NOMO-1 treated with DMSO at 0.1 percent for 48 hours (cell line): ENCODE data around the gene ZNF213.
"Not testable (repeated sequence)": the region's sequence is repeated elsewhere in the genome, so short reads cannot be mapped to it uniquely, and the experiment has no call there.

ENCODE experiments used
- DNase-seq: peaks from one replicate; lab custom pipeline; 2025; ENCODE audit not compliant: unreplicated experiment; lab: John Stamatoyannopoulos, UW

Gene ZNF213

DNA sequence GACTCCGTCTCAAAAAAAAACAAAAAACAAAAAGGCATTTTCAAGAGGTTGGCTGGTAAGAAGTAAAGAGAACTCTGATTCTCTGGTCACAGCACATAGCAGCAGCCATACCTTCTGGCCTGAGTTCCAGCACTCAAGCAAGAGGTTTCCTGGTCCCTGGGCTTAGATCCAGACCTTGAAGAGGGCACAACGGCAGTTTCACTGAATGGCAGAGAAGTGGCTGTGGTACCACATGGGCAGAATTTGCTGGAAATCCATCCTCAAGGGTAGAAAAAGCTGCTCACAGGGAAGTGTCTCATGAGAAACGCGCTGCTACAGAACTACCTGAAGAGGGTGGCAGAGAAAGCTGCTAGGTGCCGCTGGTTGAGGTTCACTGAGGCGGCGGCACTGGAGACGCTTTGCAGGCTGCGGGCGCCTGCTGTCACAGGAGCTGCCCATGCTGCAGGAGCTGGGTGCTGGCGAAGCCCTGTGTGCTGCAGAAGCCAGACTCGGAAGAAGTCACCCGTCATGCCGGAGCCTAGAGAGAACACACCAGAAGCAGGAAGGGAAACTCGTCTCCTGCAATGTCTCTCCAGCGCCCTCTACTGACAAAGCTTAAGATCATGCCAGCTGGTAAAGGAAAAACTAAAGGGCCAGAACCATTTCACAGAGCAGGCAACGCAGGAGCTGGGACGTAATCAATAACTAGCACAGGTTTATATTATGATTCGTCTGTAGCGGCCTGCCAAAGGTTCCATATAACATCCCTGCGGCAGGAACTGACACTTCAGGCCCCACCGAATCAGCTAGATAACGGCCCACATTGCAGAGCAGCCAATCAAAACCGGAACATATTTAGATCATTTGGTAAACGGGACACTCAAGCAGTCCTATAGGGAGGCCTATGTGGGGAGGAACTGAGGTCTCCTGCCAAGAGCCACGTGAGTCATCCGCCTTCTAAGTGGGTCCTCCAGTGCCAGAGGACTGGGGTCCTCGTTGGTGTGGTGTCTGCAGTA is 5.4 kb upstream of the ZNF213 start:
- peak; percentile 93 for DNase-seq

DNA sequence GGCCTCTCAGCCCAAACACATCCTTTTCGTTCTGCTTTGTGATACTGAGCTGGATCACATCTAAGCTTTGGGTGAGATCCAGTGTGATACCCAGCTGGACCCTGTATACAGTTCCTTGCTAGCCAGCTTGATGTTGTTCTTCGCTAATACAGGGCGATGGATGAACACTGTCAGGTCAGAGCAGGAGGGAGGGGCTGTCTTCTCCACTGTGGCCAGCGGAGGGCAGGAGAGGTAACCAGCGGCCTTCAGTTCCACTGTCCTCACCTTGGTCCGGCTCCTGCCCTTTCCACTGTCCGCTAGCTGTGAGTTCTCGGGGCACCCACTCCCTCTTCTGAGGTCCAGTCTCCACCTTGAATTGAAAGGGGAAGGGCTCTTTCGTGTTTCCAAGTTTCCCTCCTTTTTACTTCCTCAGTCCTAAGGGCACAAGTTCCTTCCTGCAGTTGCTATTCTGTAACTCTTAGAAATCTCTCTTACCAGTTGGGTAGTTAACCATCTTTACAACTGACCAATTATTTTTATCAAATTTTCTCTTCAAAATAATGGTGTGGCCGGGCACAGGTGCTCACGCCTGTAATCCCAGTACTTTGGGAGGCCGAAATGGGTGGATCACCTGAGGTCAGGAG is 3.0 kb upstream of the ZNF213 start:
- DNase-seq, result no peak

DNA sequence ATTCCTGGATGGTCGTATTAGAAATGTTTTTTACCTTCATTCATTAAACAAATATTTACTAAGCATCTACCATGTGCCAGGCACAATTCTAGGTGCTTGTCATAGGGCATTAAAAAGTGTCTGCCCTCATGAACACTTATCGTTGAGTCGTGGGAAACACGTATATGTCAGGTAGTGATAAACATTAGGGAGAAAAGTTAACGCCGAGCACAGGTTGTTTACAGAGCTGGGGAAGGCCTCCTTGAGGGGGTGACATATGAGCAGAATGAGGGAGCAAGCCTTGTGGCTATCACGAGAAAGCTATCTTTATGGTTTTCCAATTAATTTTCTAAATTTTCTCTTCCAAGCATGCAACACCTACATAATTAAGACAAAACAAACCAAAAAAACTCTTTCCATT is 985 bp upstream of the ZNF213 start:
- DNase-seq, result no peak

DNA sequence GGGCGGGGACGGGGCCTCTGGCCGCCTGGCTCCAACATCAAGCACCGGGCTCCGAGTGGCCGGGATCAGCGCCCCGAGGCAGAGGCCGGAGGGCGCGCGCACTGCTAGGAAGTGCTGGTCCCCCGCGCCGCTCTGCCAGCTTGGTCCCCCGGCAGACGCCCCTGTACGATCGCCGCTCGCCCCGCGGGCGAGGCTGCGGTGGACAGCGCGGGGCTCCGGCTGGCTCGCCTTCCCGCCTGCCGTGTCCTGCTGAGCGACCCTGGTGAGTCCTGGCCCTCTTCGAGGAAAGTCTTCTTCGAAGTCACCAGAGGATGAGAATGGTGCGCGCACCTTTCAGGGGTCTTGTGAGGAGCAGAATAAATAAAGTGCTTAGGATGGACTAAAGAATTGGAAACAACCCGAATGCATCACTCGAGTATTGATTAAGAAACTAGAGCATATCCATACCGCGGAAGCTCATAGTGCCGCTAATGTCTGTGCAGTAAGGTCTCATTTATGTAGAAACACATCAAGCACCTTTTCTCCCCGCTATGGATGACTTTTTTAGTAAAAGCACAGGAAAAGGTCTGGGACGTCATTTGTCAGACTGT is 392 bp downstream of the ZNF213 start:
- DNase-seq, result no peak

- no peak for DNase-seq
Observed at GRCh38 chr16:3137267-3137666, 2.4 kb downstream of the ZNF213 start.

- DNase-seq, result no peak
Observed at GRCh38 chr16:3138342-3138741, 3.5 kb downstream of the ZNF213 start.

- DNase-seq, result no peak
Observed at GRCh38 chr16:3138823-3139426, 4.1 kb downstream of the ZNF213 start.

GRCh38 chr16:3139561-3139960 is 4.7 kb downstream of the ZNF213 start:
- DNase-seq, result not testable (repeated sequence)

DNA sequence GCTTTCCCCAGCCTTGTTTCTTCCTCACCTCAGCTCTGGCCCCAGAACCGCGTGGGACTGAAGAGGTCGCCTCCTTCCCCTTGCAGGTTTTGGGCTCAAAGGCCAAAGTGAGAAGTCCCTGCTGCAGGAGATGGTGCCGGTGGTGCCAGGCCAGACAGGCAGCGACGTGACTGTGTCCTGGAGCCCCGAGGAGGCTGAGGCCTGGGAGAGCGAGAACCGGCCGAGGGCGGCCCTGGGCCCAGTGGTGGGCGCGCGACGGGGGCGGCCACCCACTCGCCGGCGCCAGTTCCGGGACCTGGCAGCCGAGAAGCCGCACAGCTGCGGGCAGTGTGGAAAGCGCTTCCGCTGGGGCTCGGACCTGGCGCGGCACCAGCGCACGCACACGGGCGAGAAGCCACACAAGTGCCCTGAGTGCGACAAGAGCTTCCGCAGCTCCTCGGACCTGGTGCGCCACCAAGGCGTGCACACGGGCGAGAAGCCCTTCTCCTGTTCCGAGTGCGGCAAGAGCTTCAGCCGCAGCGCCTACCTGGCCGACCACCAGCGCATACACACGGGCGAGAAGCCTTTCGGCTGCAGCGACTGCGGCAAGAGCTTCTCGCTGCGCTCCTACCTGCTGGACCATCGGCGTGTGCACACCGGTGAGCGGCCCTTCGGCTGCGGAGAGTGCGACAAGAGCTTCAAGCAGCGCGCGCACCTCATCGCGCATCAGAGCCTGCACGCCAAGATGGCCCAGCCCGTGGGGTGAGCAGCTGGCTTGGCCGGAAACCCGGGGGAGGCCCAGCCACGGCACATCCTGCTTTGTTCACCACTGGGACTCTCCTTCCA is 6.0 kb downstream of the ZNF213 start:
- DNase-seq, result no peak

DNA sequence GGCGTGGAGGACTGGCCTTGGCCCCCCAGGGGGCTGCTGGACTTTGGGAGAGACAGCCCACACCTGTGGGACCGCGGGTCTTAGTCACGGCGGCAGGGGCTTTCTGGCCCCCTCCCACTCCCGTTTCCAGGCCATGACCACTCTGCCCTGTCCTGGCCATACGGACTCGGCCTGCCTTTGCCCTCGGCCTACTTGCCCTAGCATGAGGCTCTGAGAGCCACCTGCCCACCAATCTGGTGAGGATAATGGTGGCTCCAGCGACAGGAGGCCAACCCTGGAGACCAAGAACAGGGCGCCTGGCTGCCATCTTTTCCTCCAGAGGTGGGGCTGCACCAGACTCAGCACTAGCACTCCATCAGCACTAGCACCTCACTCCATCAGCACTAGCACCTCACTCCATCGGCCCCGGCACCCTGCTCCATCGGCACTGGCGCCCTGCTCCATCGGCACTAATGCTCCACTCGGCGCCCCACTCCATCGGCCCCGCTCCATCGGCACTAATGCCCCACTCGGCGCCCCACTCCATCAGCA is 7.0 kb downstream of the ZNF213 start:
- DNase-seq, result no peak

GRCh38 chr16:3142327-3142726 is 7.5 kb downstream of the ZNF213 start:
- DNase-seq, result no peak

- DNase-seq, result no peak
Observed at GRCh38 chr16:3142770-3143169, 7.9 kb downstream of the ZNF213 start.

GRCh38 chr16:3143189-3143588 is 8.4 kb downstream of the ZNF213 start:
- no peak for DNase-seq

- no peak for DNase-seq
Observed at GRCh38 chr16:3143598-3144320, 8.9 kb downstream of the ZNF213 start.

- no peak for DNase-seq
Observed at GRCh38 chr16:3144321-3144983, 9.6 kb downstream of the ZNF213 start.

GRCh38 chr16:3145151-3145550 is 10.3 kb downstream of the ZNF213 start:
- no peak for DNase-seq

- no peak for DNase-seq
Observed at GRCh38 chr16:3145660-3146059, 10.8 kb downstream of the ZNF213 start.

DNA sequence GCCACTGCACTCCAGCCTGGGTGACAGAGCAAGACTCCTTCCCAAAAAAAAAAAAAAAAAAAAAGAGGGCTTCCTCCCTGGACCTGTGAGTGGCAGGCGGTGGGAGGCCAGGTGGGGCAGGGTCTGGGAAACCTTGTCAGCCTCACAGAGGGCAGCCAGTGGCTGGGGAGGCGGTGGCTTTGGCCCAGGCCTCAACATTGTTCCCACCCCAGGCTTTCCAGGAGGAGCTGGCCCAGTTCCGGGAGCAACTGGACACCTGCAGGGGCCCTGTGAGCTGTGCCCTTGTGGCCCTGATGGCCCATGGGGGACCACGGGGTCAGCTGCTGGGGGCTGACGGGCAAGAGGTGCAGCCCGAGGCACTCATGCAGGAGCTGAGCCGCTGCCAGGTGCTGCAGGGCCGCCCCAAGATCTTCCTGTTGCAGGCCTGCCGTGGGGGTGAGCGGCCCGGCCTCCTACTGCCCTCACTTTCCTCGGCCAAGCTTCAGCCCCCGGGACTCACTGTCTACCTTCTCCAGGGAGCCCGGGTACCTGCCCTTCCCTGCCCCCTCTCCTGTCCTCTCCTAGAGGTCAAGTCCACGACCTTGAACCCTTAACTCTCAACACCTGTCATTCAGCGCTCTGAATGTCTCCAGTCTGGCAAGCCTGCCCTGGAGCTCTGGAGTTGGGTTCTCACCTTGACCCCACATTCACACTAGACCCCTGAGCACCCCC is 12.4 kb downstream of the ZNF213 start:
- no peak for DNase-seq

GRCh38 chr16:3147757-3148104 is 12.9 kb downstream of the ZNF213 start:
- no peak for DNase-seq
